Esophagus squamous epithelium (tissue), 4 donors: ENCODE measurements around the gene COL24A1.

Experiments used
- CTCF ChIP-seq, 6 experiments: fragments of 450-650 bp in 4 of 6; fragments of 200-600 bp in 2 of 6; sonication (generic) in 2 of 6; IDR thresholded peaks; one replicate each; pipeline ENCODE4 v1.5.1; 2016 to 2019; ENCODE audit warnings: antibody characterized with exemption in 6 of 6, mild to moderate bottlenecking in 4 of 6, moderate library complexity in 4 of 6
- POLR2A ChIP-seq, 4 donors: fragments of 450-650 bp; IDR thresholded peaks; one replicate each; pipeline ENCODE4 v1.6.1; 2017; ENCODE audit warnings: antibody characterized with exemption in 4 of 4, mild to moderate bottlenecking in 4 of 4, moderate library complexity in 3 of 4

DNA sequence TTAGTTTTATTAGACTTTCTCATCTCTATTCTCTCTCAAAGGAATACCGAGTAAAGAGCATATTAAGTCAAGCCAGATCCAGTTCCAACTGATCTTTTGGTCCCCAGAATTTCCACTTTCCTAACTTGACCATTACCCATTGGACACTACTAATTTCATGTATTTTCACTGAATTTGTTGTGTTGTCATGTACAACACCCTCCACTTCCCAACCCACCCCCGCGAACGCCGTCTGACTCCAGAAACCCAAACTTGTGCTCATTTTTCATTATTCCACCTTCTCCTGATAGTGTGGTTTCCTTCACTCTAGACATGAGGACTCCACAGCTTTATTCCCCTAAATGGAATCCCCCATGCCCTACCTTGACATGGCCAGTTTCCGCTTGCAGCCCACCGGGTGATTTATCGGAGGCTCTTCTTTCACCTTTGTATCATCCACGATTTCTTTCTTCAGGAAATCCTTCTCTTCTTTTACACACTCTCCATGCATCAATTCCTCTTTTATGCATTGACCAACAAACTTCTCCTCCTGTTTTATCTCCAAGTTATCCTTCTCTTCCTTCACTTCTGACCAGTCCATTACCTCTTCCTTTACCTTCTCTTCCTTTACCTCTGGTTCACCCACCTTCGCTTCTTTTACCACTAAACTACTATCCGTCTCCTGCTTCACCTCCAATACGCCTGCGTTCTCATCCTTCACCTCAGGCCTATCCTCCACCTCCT lies 449.1 kb downstream of the COL24A1 start:
- TF ChIP-seq POLR2A (IDR thresholded peaks at IDR 0.05) (no peak), CTCF (IDR thresholded peaks at IDR 0.05) (no peak)
